ENCODE results near the gene SH3RF3.

SH3RF3 gene

GRCh38 chr2:109320195-109320922 is 191.4 kb downstream of the SH3RF3 start:
- no peak for DNase-seq

- no peak for DNase-seq
These were observed 192.6 kb downstream of the SH3RF3 start for GRCh38 chr2:109321570-109321969.

GRCh38 chr2:109322111-109322510 is 193.1 kb downstream of the SH3RF3 start:
- no peak for DNase-seq

DNA sequence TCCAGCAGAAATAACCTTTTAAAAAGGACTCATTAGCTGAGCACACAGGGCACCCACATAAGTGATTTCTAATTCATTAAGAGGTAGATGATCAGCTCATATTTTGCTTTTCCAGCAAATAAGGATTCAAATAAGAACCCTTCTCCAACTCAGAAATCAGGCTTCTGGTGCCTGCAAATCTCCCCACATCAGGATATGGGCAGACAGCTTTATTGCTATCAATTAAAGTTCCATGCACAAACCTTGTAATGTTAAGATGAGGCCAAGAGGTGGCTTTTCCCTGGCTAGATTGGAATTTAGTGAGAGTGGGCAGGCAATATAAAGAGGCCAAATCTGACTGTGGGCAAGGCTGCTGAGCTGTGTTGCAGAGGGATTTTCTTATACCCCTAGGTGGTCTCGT is 193.6 kb downstream of the SH3RF3 start:
- DNase-seq = no peak

- DNase-seq = no peak
These were observed 195.9 kb downstream of the SH3RF3 start for GRCh38 chr2:109324861-109325260.

GRCh38 chr2:109325570-109325969 is 196.6 kb downstream of the SH3RF3 start:
- no peak for DNase-seq

- no peak for DNase-seq
These were observed 197.3 kb downstream of the SH3RF3 start for GRCh38 chr2:109326306-109326705.

DNA sequence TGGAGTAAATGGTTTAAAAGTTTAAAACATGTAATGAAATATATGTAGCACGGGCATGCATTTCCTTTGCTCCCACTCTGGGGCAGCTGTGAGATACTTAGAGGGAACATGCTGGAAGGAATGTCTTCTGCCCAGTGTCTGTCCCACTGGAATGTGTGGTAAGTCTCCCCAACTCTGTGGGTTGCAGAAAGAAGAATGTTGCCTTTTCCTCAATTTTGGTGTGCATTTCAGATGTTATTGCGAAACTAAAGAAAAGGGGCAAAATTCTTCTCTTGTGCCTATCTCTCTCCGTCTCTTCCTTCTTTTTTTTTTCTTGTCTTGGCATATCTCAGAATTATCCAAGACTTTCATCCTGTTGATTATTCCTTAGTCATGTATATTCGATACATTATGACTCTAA is 201.1 kb downstream of the SH3RF3 start:
- DNase-seq = no peak

DNA sequence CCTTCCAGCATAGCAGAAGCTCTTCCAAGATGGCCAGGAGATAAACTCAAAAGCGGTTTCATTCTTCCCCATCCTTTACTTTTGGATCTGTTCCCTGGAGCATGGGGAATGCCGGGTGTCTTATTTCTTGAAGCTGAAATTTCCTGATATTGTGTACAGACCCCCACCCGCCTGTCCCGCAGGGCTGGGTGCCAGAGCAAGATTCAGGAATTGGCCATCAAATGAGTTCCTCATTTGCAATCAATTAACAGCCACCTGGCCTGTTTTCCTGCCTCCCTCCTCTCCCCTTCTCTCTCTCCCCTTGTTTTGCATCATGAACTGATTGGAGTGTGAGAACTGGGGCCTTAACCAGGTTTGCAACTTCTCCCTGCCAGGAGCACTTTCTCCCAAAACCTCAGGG is 202.1 kb downstream of the SH3RF3 start:
- no peak for DNase-seq

DNA sequence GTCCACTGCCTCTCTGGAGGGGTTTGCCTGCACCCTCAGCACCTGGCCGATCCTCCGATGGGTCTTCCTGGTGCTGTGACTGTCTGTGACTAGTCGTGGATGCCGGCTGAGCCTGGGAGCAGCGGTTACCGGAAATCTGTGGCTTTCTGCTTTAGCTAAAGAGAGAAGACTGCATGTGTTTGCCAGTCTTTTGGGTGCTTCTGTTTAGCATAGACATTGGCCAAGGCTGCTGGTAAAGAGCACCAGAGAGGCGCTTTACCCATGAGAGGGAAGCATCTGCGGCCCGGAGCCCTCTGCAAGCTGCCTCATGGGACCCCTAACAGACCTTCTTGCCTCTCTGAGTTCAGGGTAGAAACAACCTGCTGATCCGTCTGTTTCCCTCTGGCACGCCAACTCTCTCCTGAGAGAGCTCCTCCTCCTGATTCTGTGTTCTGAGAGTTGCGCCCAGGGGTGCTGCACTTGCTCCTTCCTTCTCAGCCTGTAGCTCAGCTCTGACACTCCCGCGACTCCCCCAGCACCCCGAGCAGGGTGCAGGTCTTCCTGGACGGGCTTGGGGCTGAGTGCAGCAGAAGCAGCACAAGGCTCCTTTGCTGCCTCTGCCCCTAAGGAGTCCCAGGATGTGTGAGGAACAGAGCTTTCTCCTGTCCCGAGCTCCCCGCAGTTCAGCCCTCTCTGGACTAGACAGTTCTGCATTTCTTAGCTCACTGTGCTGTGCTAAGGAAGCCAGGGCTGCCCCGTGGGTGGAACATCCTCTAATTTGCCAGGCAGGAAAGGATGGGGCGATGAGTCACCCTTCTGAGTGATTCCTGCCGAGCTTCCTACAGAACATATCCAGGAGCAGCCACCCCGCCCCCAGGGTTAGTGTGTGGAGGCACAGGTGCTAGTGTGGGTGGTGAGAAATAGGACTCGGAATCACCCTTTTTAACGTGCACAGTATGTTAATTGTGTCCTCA is 203.2 kb downstream of the SH3RF3 start:
- DNase-seq = no peak

- DNase-seq = no peak
These were observed 203.9 kb downstream of the SH3RF3 start for GRCh38 chr2:109332880-109333279.

- no peak for DNase-seq
These were observed 204.6 kb downstream of the SH3RF3 start for GRCh38 chr2:109333414-109334210.

DNA sequence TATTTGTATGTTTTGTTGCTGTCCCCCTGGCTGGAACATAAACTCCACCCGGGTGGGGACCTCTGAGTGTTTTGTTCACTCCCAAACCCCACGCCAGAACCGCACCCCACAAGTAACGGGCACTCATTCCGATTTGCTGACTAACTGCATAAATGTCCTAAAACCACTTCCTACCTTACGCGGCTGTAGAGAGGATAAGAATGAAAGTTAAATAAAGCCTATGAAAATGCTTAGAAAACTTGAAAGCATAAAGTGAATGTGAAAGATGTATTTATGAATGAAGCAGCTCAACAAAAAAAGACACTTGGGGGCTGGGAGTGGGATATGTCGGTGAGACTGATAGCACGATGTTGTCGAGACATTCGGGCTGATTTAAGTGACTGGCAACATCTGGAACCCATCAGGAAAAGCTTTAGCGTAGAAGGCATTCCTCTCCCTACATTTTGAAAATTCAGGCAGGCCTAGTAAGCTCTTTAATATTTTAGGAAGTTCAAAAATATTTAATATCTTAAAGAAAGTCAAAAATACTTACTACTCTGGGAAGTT is 206.7 kb downstream of the SH3RF3 start:
- no peak for DNase-seq

DNA sequence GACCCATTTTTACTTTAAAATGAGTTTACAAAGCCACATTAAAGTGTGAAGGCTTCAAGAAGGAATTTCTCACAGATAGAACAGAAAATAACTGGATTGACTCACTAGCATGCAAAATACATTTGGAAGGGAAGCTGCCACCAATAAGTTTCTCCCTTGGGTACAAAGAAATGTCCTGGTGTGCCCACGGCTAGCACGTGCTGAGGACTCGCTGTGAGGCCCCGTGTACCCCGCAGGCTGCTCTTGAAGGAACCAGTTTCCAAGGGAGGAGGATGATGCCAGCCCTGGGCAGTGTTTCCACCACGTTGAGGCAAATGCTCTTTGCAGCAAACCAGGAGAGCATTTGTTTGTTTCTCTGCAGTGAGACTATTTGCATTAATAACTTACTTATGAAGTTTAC is 207.3 kb downstream of the SH3RF3 start:
- no peak for DNase-seq

DNA sequence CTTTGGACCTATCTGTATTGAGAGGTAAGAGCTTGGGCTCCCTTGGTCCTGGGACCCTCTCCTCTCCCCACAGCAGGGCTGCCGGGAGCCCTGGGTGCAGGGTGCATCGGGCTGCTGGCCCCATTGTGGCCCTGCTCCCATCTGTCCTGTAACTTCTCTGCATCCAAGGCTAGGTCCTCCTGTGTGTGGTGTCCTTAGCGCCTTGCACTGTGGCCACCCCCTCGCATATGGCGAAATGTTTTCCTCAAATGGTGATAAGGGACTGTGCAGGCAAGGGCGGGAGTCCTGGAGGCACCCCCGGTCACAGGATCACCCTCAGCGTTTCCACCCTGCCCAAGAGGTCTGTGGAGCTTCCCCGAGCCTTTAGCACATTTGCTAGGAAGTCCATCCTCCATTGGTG is 208.2 kb downstream of the SH3RF3 start:
- DNase-seq = no peak

DNA sequence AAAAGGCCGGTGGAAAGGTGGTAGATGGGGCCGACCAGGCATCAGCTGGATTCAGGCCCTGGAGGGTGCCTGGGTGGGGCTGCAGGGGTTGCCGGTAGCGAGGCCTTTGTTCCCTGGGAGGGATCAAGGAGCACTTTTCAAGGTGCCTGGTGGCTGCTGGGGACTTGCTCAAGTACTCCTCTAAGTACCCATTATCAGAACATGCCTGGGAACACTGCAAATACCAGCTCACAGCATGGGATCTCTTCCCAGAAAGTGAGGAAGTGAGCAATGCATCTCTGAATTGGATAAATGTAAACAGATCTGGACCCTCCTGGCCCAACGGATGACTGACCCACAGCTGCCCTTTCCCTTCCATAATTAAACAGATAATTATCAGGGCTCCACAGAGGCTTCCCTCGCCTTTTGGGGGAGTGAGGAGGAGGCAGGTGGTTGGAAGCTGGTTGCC is 210.5 kb downstream of the SH3RF3 start:
- no peak for DNase-seq

DNA sequence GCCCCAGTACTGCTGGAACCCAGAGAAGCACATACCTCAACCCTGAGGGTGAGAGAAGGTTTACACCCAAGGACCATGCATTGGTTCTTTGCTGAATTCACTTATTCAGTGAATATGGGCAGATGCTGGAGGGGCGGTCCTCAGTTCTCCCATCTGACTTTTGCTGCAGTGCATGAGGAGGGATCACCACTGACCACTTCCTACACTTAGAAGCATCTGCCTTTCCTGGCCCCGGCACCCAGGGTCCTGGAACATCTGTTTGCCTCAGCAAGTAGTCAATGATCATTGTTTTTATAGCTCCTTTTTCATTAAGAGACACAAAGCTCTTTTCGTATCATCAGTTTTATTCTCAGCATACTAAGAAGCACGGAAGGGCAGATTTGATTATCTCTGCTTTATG is 211.4 kb downstream of the SH3RF3 start:
- no peak for DNase-seq

DNA sequence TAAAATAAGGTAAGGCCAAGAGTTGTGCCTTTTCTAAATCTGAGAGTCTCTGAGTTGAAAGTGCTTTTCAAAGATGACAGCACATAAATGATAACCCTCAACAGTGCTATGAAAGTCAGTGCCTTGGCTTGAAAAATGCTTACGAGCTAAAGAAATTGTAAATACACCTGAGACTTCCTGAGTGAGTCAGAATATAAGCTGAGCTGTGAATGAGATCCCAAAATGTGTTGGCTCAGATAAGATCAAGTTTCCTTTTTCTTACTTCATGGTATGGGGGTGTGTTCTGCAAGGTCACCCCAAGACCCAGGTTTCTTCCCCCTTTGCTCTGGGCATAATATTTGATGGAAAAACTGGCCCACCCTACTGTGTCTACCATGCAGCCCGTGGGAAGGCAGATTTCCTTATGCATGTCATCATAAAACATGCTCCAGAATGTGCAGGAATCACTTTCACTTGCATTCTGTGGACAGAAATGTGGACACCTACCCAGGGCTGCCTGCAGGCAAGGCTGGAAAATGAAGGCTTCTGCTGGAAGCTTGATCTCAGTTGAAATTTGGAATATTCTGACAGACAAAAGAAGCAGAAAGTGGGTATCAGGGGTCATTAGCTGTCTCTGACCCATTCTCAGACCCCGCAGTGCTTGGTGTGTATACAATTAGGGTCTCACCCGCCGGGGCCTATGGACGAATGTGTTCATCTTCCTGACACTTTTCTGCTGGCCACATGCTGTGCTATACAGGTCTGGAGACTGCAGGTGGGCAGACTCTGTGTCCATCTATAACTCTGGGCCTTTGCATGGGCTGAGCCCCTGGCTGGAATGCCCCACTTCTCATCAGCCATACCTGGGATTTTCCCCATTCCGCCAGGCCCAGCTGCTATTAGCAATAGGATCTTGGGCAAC is 212.6 kb downstream of the SH3RF3 start:
- no peak for DNase-seq

DNA sequence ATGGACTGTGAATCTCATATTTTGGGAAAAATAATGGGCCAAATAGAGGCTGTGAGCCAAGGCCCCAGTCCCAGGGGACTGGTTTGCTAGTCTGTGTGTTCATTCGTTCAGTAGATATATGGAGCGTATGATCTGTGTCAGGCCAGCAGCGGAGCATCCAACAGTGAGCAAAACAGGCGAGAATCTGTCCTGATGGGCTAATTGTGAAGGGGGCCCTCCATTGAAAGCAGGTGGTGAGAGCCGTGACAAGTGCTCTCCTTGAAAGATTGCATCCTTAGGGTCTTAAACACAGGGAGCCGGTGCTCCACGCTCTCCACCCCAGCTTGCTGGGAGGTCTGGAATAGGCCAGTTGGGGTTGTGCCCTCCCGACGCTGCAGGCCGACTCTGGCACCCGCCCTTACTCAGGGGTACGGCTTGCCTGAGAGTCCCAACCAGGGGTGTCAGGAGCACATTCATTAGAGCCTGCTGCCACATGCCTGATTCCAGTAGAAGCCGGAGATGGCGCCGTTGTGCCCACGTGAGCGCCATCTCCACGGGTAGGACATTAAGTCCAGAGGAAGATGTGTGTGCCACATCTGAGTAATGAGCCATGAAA is 213.3 kb downstream of the SH3RF3 start:
- DNase-seq = no peak

DNA sequence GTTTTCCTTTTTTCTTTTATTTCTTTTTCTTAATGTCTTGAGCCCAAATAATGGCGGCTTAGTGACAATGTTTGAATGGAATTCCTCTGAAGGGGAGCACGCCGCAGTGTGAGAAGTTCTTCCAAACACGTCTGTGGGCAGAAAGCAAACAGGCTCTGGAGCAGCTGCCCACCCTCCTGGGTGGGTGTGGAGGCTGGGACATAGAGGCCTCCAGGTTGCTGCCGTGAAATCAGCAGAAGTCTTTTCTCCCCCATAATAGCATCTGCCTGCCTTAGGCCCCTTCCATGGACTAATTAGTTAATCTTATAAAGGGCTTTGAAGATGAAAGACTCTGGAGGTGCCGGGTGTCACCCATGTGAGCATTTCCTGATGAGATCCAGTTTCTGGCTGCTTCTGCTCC is 213.9 kb downstream of the SH3RF3 start:
- DNase-seq = no peak

- DNase-seq = no peak
These were observed 214.5 kb downstream of the SH3RF3 start for GRCh38 chr2:109343460-109343859.

Data from NCI-H2029 (cell line).